ENCODE data around the gene BMPER.

GRCh38 chr7:33981226-33981625, 75.9 kb downstream of the BMPER start:
- no peak for TF ChIP-seq GATA2 (IDR thresholded peaks at IDR 0.05; ENCODE audit: low read depth, low read length)
- no peak for TF ChIP-seq GATA3 (IDR thresholded peaks at IDR 0.05; ENCODE audit: low read depth, low read length)

Measured in SH-SY5Y (cell line).